ENCODE results near the gene ACTG2.
"Not testable (repeated sequence)": the region's sequence is repeated elsewhere in the genome, so short reads cannot be mapped to it uniquely, and the experiment has no call there.

ACTG2 gene

GRCh38 chr2:73937899-73938298, 45.1 kb downstream of the ACTG2 start:
- no peak for DNase-seq

GRCh38 chr2:73938718-73939352, 46.0 kb downstream of the ACTG2 start:
- DNase-seq: no peak

GRCh38 chr2:73939419-73939818, 46.6 kb downstream of the ACTG2 start:
- no peak for DNase-seq

- not testable (repeated sequence) for DNase-seq
Observed at GRCh38 chr2:73940066-73940465, 47.3 kb downstream of the ACTG2 start.

- DNase-seq: no peak
Observed at GRCh38 chr2:73942664-73943063, 49.9 kb downstream of the ACTG2 start.

GRCh38 chr2:73944714-73945113, 51.9 kb downstream of the ACTG2 start:
- no peak for DNase-seq

GRCh38 chr2:73946215-73946614, 53.4 kb downstream of the ACTG2 start:
- no peak for DNase-seq

GRCh38 chr2:73946666-73947065, 53.9 kb downstream of the ACTG2 start:
- no peak for DNase-seq

- DNase-seq: no peak
Observed at GRCh38 chr2:73947412-73948018, 54.7 kb downstream of the ACTG2 start.

- no peak for DNase-seq
Observed at GRCh38 chr2:73949802-73950201, 57.0 kb downstream of the ACTG2 start.

GRCh38 chr2:73952499-73953446, 60.0 kb downstream of the ACTG2 start:
- DNase-seq: no peak

- no peak for DNase-seq
Observed at GRCh38 chr2:73956218-73956865, 63.5 kb downstream of the ACTG2 start.

- DNase-seq: no peak
Observed at GRCh38 chr2:73961274-73961673, 68.5 kb downstream of the ACTG2 start.

- no peak for DNase-seq
Observed at GRCh38 chr2:73961823-73962615, 69.2 kb downstream of the ACTG2 start.

- no peak for DNase-seq
Observed at GRCh38 chr2:73962798-73963197, 70.0 kb downstream of the ACTG2 start.

GRCh38 chr2:73963385-73964120, 70.7 kb downstream of the ACTG2 start:
- DNase-seq: no peak

GRCh38 chr2:73964223-73964622, 71.4 kb downstream of the ACTG2 start:
- DNase-seq: no peak

GRCh38 chr2:73965053-73965452, 72.2 kb downstream of the ACTG2 start:
- DNase-seq: no peak

- DNase-seq: no peak
Observed at GRCh38 chr2:73968357-73968937, 75.6 kb downstream of the ACTG2 start.

- DNase-seq: no peak
Observed at GRCh38 chr2:73969356-73969755, 76.5 kb downstream of the ACTG2 start.

Measured in NCI-H2171 (cell line).